Prostate gland (tissue), 2 donors: ENCODE results near the gene OR51B6. TPM values are rescaled to one million over a fixed set of nuclear protein-coding genes. Genes with fewer than 3 reads are reported as not detected.
"Not testable (repeated sequence)": the region's sequence is repeated elsewhere in the genome, so short reads cannot be mapped to it uniquely, and the experiment has no call there.

ENCODE experiments used
- DNase-seq: peaks from one replicate; pipeline ENCODE4 v3.0.0-alpha.2; 2019; ENCODE audit warnings: low spot score
- H3K27ac ChIP-seq, 2 donors: fragments of 200-600 bp; sonication (generic); 2 replicates each; pipeline ENCODE4 v1.5.1; 2017 to 2019
- H3K27me3 ChIP-seq: fragments of 200-600 bp; sonication (generic); replicated peaks from 2 replicates; pipeline ENCODE4 v1.5.1; 2019; ENCODE audit not compliant: insufficient read depth
- H3K36me3 ChIP-seq, 2 donors: fragments of 200-600 bp; sonication (generic); 1 replicate in 1 of 2; 2 replicates in 1 of 2; pipeline versions ENCODE4 v1.5.1 to v1.8.1; 2017 to 2019
- H3K4me1 ChIP-seq: fragments of 200-600 bp; sonication (generic); replicated peaks from 2 replicates; pipeline ENCODE4 v1.5.1; 2019
- H3K4me3 ChIP-seq, 2 donors: fragments of 200-600 bp; sonication (generic); 2 replicates each; pipeline ENCODE4 v1.5.1; 2017 to 2019
- H3K9me3 ChIP-seq: fragments of 200-600 bp; sonication (generic); 2 replicates; pipeline ENCODE4 v1.5.1; 2017
- POLR2A ChIP-seq: fragments of 450-650 bp; IDR thresholded peaks from one replicate; pipeline ENCODE4 v1.6.1; 2016; ENCODE audit warnings: antibody characterized with exemption, mild to moderate bottlenecking
- POLR2AphosphoS5 ChIP-seq: sonication (generic); formaldehyde crosslinking; IDR thresholded peaks from one replicate; pipeline ENCODE4 v1.6.1; 2017; ENCODE audit warnings: antibody characterized with exemption
- WGBS: methylation state at CpG from one replicate; pipeline ENCODE4 v1.1.5; 2018; 5-methylcytosine and 5-hydroxymethylcytosine counted together
- intact Hi-C: fragments of 100-400 bp; cut with DNase I; formaldehyde crosslinking; loops from one replicate; pipeline ENCODE4 v1.14.2; 2022
- total RNA-seq, 2 donors: library from RNA; depleted of rRNA; stranded (reverse); fragments of >200 nt; gene quantifications; one replicate each; pipeline ENCODE4 v1.1.0, GENCODE V29; 2016
- TF ChIP-seq, protein P1 (sequence below), 4 experiments: fragments of 200-600 bp in 2 of 4; fragments of 450-650 bp in 2 of 4; sonication (generic) in 2 of 4; IDR thresholded peaks; 1 replicate in 3 of 4; 2 replicates in 1 of 4; pipeline ENCODE4 v1.5.1; 2016 to 2019; ENCODE audit warnings: antibody characterized with exemption in 4 of 4, mild to moderate bottlenecking in 2 of 4, moderate library complexity in 2 of 4

The OR51B6 gene
- total RNA-seq, 2 donors from 2014 or later = not detected

GRCh38 chr11:5335170-5335569, 16.1 kb upstream of the OR51B6 start:
- intact Hi-C loops = no loop called here
- H3K36me3 ChIP-seq = no peaks in the 10 kb centered on the region

DNA sequence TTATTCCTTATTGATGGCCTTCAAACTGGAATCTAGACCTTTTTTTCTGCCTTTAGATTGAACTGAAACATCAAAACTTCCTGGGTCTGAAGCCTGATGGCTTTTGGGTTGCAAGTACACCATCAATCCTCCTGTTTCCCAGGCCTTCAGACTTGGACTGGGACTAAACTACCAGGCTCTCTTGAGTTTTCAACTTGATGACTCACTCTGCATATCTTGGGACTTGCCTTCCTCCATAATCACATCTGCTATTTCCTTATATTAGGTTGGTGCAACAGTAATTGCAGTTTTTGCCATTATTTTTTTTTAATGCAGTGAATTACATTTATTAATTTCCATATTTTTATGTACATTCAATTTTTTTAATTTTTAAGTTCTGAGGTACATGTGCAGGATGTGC, 15.0 kb upstream of the OR51B6 start:
- no peaks in the 10 kb centered on the region for H3K36me3 ChIP-seq
- TF ChIP-seq POLR2AphosphoS5 (no peak), POLR2A (no peak)
- TF ChIP-seq, protein P1, sequence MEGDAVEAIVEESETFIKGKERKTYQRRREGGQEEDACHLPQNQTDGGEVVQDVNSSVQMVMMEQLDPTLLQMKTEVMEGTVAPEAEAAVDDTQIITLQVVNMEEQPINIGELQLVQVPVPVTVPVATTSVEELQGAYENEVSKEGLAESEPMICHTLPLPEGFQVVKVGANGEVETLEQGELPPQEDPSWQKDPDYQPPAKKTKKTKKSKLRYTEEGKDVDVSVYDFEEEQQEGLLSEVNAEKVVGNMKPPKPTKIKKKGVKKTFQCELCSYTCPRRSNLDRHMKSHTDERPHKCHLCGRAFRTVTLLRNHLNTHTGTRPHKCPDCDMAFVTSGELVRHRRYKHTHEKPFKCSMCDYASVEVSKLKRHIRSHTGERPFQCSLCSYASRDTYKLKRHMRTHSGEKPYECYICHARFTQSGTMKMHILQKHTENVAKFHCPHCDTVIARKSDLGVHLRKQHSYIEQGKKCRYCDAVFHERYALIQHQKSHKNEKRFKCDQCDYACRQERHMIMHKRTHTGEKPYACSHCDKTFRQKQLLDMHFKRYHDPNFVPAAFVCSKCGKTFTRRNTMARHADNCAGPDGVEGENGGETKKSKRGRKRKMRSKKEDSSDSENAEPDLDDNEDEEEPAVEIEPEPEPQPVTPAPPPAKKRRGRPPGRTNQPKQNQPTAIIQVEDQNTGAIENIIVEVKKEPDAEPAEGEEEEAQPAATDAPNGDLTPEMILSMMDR (IDR thresholded peaks at IDR 0.05) = no peak
- DNase-seq = no peak
- H3K4me3 ChIP-seq = no peak overlapping the region
- no peaks in the 10 kb centered on the region for H3K27me3 ChIP-seq
- H3K4me1 ChIP-seq = no peaks in the 10 kb centered on the region
- intact Hi-C loops = no loop called here
- no peaks in the 10 kb centered on the region for H3K9me3 ChIP-seq
- H3K27ac ChIP-seq = no peak overlapping the region

More at GRCh38 chr11:5335170-5335569, 16.1 kb upstream of the OR51B6 start:
- H3K9me3 ChIP-seq = no peaks in the 10 kb centered on the region
- no peak overlapping the region for H3K27ac ChIP-seq
- H3K27me3 ChIP-seq = no peaks in the 10 kb centered on the region
- DNase-seq = no peak
- H3K4me3 ChIP-seq = no peak overlapping the region
- 41% methylated on average over 1 of the region's 1 CpG for WGBS
- H3K4me1 ChIP-seq = no peaks in the 10 kb centered on the region
- no peak for TF ChIP-seq POLR2A
- TF ChIP-seq POLR2AphosphoS5 = no peak
- TF ChIP-seq, protein P1 (IDR thresholded peaks at IDR 0.05) = no peak

GRCh38 chr11:5337253-5337652, 14.1 kb upstream of the OR51B6 start:
- DNase-seq, H3K36me3 ChIP-seq, intact Hi-C loops, H3K9me3 ChIP-seq, H3K27ac ChIP-seq, H3K4me1 ChIP-seq, H3K4me3 ChIP-seq, H3K27me3 ChIP-seq: not testable (repeated sequence)
- 64% methylated on average over 1 of the region's 1 CpG for WGBS

DNA sequence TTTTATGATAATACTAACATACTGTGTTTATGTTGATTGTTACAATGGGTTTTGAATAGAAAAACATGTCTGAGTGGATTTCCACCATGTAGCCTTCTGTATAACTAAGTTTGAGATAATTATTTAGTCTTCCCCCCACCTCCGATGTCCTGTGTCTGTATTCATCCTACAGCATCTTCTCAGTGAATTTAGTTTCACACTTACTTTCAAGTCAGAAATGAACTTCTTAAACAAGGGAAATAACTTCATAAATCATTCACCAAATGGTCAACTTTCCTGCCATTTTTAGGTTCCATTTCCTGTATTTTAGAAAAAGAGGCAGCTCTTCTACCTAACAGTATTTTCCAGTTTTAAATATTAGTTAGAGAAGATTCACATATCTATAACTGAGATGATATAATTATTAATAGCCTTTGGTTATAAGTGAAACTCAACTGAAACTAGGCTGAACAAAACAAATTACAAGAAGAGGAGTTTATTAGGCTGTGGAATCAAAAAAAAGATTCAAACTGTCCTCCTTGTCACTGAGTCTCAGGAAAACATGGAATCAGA, 11.5 kb upstream of the OR51B6 start:
- Histone ChIP-seq H3K4me1 (no peaks in the 10 kb centered on the region), H3K9me3 (no peaks in the 10 kb centered on the region), H3K4me3 (no peak overlapping the region), H3K27ac (no peak overlapping the region), H3K36me3 (no peaks in the 10 kb centered on the region), H3K27me3 (no peaks in the 10 kb centered on the region)
- TF ChIP-seq, protein P1 (IDR thresholded peaks at IDR 0.05) = no peak
- TF ChIP-seq POLR2A = no peak
- TF ChIP-seq POLR2AphosphoS5 = no peak
- 85% methylated on average over 1 of the region's 1 CpG for WGBS
- intact Hi-C loops = no loop called here
- no peak for DNase-seq

DNA sequence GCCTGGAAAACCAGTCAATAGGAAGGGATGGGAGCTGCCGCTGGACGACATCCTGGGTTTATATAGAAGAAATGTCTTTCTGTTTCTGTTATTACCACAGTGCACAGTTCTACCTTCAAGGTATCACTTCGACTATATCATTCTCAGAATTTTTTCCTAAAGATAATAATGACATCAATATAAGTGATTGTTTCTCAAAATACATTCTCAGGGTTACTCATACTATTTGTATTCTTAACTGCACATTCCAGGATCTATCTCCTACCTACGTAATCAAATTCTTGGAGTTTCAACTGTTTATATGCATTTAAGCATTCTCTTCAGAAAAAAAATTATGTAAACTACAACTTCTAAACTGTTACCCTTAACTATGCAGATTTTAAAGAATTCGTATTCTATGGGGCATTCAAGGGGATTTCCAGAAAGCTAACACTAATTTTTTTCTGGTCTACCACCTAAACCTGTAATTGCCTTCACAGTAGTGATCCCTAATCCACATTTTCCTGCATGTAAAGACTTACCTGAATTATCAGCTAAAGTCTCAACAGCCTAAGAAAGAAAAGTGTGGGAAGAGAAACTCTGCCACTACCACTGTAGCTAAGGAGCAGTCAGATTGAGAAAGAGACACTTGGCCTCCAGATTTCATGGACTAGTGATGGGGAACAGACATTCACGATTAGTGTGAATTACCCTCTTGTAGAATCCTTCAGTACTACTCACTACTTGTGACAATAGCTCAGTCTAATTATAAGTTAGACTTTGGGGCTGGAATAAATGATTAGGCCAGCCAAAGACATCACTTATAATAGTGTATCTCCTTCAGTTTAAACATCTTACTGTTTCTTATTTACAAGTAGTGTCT, 7.6 kb upstream of the OR51B6 start, which contains the start of gene OR51B5:
TSS of gene OR51B5 (minus strand) at position 51 of the 862 bp plus-strand sequence. CDS start at position 51, 0 bp downstream.
- intact Hi-C loops = no loop called here
- no peaks in the 10 kb centered on the region for H3K4me1 ChIP-seq
- no peak within 1 kb of the TSS for H3K27ac ChIP-seq
- no peak within 1 kb of the TSS for H3K4me3 ChIP-seq
- H3K36me3 ChIP-seq = no peaks in the 10 kb centered on the region
- WGBS = 78% methylated on average over 6 of the region's 6 CpGs
- no peaks in the 10 kb centered on the region for H3K27me3 ChIP-seq
- no peak for DNase-seq
- no peaks in the 10 kb centered on the region for H3K9me3 ChIP-seq
- TF ChIP-seq POLR2A = no peak
- TF ChIP-seq, protein P1 (IDR thresholded peaks at IDR 0.05) = no peak
- no peak for TF ChIP-seq POLR2AphosphoS5
